ENCODE measurements around the gene NEDD4.
"Not testable (repeated sequence)": the region's sequence is repeated elsewhere in the genome, so short reads cannot be mapped to it uniquely, and the experiment has no call there.

The NEDD4 gene

DNA sequence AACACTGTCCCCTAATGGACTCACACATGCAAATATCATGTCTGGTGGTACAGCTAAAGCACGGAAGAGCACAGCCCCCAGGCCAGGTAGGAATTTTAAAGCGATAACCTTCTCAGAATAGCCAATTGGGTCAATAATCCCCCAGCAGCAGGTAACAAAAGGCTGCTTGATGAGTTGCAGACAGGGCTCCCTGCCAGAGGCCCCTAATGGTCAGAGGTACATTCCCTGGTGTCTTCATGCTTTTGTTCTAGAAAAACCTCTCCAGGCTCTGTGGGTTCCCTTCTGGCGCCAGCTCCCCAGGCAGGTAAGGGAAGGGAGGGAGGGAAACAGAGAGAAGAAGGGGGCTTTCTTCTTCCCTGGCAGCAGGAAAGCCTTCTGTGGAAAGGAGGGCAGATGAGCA is 207.1 kb downstream of the NEDD4 start:
- in situ Hi-C loops (cut with MboI; ENCODE audit: low sequenced_read_pairs): no loop called here

DNA sequence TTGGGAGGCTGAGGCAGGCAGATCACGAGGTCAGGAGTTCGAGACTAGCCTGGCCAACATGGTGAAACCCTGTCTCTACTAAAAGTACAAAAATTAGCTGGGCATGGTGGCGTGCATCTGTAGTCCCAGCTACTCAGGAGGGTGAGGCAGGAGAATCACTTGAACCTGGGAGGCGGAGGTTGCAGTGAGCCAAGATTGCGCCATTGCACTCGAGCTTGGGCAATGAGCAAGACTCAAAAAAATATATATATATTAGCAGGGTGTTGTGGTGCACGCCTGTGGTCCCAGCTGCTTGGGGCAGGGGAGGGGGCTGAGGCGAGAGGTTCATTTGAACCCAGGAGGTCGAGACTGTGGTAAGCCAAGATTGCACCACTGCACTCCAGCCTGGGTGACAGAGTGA is 207.8 kb downstream of the NEDD4 start:
- in situ Hi-C loops (cut with MboI; ENCODE audit: low sequenced_read_pairs): not testable (repeated sequence)

- in situ Hi-C loops (cut with MboI; ENCODE audit: low sequenced_read_pairs): no loop called here
Observed at GRCh38 chr15:55784286-55784685, 209.1 kb downstream of the NEDD4 start.

GRCh38 chr15:55782901-55783300 is 210.5 kb downstream of the NEDD4 start:
- in situ Hi-C loops (cut with MboI; ENCODE audit: low sequenced_read_pairs): no loop called here

DNA sequence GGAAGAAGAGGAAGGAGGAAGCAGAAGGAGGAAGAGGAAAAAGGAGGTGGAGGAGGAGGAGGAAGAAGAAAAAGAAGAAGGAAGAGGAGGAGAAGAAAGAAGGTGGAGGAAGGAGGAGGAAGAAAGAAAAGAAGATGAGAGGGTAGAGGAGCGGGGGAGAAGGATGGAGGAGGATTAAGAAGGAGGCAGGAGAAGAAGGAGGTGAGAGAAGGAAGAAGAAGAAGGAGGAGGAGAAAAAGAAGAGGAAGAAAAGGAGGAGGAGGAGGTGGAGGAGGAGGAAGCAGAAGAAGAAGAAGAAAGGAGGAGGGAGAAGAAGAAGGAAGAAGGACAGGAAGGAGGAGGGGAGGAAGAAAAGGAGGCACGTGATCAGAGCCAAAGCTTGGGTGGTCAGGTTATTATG is 213.1 kb downstream of the NEDD4 start:
- in situ Hi-C loops (cut with MboI; ENCODE audit: low sequenced_read_pairs): no loop called here

DNA sequence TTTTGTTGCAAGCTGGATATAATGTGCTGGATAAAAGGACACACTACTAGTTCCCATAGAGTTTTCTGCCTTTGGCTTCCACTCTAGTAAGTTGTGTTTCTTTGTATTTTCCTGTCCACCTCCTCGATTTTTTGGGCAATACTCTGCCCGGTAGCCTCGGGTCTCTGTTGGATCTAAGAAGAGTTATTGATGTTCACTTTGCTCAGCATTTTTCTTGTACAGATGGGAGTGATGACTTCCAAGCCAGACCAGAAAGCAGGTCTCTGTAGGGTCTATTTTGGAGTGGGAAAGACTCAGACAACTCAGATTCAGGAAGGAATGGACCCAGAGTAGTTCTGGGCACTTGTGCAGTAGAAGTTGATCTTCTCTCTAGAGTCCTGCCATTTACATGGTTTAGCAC is 214.5 kb downstream of the NEDD4 start:
- in situ Hi-C loops (cut with MboI; ENCODE audit: low sequenced_read_pairs): no loop called here
